ENCODE results near the gene ST3GAL6. TPM values are rescaled to one million over a fixed set of nuclear protein-coding genes. Genes with fewer than 3 reads are reported as not detected.

Gene ST3GAL6
- total RNA-seq, 1 experiment from 2014 or later, result 3.2 TPM

DNA sequence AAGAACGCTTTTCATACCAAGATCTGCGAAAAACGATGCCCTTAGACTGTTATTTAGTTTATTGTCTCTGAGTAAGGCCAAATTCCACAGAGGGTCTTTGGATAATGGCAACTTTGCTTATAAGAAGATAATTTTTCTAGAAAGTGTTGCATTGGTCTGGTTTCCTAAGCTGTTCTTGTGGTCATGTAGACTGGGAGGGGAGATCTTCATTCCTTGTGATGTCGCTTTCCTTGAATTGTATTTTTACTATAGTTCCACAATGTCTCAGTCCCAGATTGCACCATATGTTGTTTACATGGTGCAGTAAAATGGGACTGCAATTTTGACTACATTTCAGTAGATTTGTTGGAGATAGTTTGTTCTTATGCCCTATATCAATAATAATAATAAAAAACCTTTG, 28.8 kb upstream of the ST3GAL6 start:
- H3K27me3 Mint-ChIP-seq (ENCODE audit: unreplicated experiment), result peaks cover 15% of the 10 kb centered on the region
- CTCF ChIA-PET, result no interaction called here
- DNase-seq, result no peak
- TF ChIP-seq, protein P1, sequence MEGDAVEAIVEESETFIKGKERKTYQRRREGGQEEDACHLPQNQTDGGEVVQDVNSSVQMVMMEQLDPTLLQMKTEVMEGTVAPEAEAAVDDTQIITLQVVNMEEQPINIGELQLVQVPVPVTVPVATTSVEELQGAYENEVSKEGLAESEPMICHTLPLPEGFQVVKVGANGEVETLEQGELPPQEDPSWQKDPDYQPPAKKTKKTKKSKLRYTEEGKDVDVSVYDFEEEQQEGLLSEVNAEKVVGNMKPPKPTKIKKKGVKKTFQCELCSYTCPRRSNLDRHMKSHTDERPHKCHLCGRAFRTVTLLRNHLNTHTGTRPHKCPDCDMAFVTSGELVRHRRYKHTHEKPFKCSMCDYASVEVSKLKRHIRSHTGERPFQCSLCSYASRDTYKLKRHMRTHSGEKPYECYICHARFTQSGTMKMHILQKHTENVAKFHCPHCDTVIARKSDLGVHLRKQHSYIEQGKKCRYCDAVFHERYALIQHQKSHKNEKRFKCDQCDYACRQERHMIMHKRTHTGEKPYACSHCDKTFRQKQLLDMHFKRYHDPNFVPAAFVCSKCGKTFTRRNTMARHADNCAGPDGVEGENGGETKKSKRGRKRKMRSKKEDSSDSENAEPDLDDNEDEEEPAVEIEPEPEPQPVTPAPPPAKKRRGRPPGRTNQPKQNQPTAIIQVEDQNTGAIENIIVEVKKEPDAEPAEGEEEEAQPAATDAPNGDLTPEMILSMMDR (IDR thresholded peaks at IDR 0.05; ENCODE audit: unreplicated experiment), result no peak
- peaks cover 7% of the 10 kb centered on the region for H3K4me1 Mint-ChIP-seq (ENCODE audit: low read depth, unreplicated experiment)
- BruUV-seq (replicated peaks), result no TSS peak
- peak overlapping the region; percentile 89 for H3K4me3 Mint-ChIP-seq (ENCODE audit: low read depth, unreplicated experiment)
- H3K36me3 Mint-ChIP-seq (ENCODE audit: insufficient read depth, unreplicated experiment), result peaks cover 19% of the 10 kb centered on the region
- intact Hi-C loops (cut with micrococcal nuclease; ENCODE audit: unreplicated experiment), result no loop called here
- peaks cover 2% of the 10 kb centered on the region for H3K9me3 Mint-ChIP-seq (ENCODE audit: low read depth, unreplicated experiment)
- H3K27ac Mint-ChIP-seq (ENCODE audit: unreplicated experiment), result no peak overlapping the region

GRCh38 chr3:98734735-98735134, 28.4 kb upstream of the ST3GAL6 start:
- Mint-ChIP-seq H3K9me3 (ENCODE audit: low read depth, unreplicated experiment) (peaks cover 2% of the 10 kb centered on the region), H3K27me3 (ENCODE audit: unreplicated experiment) (peaks cover 15% of the 10 kb centered on the region), H3K36me3 (ENCODE audit: insufficient read depth, unreplicated experiment) (peaks cover 19% of the 10 kb centered on the region), H3K4me3 (ENCODE audit: low read depth, unreplicated experiment) (no peak overlapping the region), H3K27ac (ENCODE audit: unreplicated experiment) (no peak overlapping the region), H3K4me1 (ENCODE audit: low read depth, unreplicated experiment) (peaks cover 7% of the 10 kb centered on the region)
- TF ChIP-seq, protein P1 (IDR thresholded peaks at IDR 0.05; ENCODE audit: unreplicated experiment), result no peak
- BruUV-seq (replicated peaks), result no TSS peak
- CTCF ChIA-PET, result no interaction called here
- DNase-seq, result no peak
- intact Hi-C loops (cut with micrococcal nuclease; ENCODE audit: unreplicated experiment), result no loop called here

DNA sequence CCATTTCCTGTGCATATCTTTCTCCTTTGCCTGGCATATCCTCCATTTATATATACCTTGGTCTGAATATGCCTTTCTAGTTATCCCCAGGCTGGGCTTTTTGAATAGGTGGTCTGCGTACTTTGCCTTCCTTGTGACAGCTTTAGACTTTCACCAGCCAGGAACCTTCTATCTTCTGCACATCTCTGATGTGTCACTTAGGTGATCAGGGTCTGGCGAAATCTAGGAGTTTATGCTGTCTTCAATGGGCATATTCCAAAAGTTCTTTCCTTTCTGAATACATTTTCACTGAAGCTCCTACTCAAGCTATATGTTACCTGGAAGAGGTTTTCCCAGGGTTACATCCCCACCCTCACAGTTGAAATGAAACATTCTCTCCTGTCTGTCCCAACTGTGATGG, 27.8 kb upstream of the ST3GAL6 start:
- CTCF ChIA-PET, result no interaction called here
- TF ChIP-seq, protein P1 (IDR thresholded peaks at IDR 0.05; ENCODE audit: unreplicated experiment), result no peak
- Mint-ChIP-seq H3K4me1 (ENCODE audit: low read depth, unreplicated experiment) (peaks cover 11% of the 10 kb centered on the region), H3K36me3 (ENCODE audit: insufficient read depth, unreplicated experiment) (peaks cover 19% of the 10 kb centered on the region), H3K27me3 (ENCODE audit: unreplicated experiment) (peaks cover 15% of the 10 kb centered on the region), H3K4me3 (ENCODE audit: low read depth, unreplicated experiment) (no peak overlapping the region), H3K27ac (ENCODE audit: unreplicated experiment) (no peak overlapping the region), H3K9me3 (ENCODE audit: low read depth, unreplicated experiment) (peaks cover 2% of the 10 kb centered on the region)
- DNase-seq, result no peak
- no TSS peak for BruUV-seq (replicated peaks)
- intact Hi-C loops (cut with micrococcal nuclease; ENCODE audit: unreplicated experiment), result no loop called here

GRCh38 chr3:98735761-98736269, 27.3 kb upstream of the ST3GAL6 start:
- no peak for DNase-seq
- peaks cover 11% of the 10 kb centered on the region for H3K4me1 Mint-ChIP-seq (ENCODE audit: low read depth, unreplicated experiment)

More at GRCh38 chr3:98735761-98736269, 27.3 kb upstream of the ST3GAL6 start:
- peaks cover 19% of the 10 kb centered on the region for H3K36me3 Mint-ChIP-seq (ENCODE audit: insufficient read depth, unreplicated experiment)
- peaks cover 2% of the 10 kb centered on the region for H3K9me3 Mint-ChIP-seq (ENCODE audit: low read depth, unreplicated experiment)
- BruUV-seq (replicated peaks), result no TSS peak
- peaks cover 15% of the 10 kb centered on the region for H3K27me3 Mint-ChIP-seq (ENCODE audit: unreplicated experiment)
- CTCF ChIA-PET, result no interaction called here
- H3K4me3 Mint-ChIP-seq (ENCODE audit: low read depth, unreplicated experiment), result no peak overlapping the region
- TF ChIP-seq, protein P1 (IDR thresholded peaks at IDR 0.05; ENCODE audit: unreplicated experiment), result no peak
- intact Hi-C loops (cut with micrococcal nuclease; ENCODE audit: unreplicated experiment), result no loop called here
- no peak overlapping the region for H3K27ac Mint-ChIP-seq (ENCODE audit: unreplicated experiment)
